MM.1S (cell line): ENCODE data around the gene AP1AR.

Source experiments
- CTCF ChIP-seq: fragments of 300-600 bp; sonication (generic); IDR thresholded peaks from 2 replicates; pipeline ENCODE4 v1.5.1; 2016; ENCODE audit warnings: antibody characterized with exemption, low read length, mixed read lengths
- EZH2 ChIP-seq: fragments of 300-600 bp; sonication (generic); optimal IDR thresholded peaks from 2 replicates; pipeline ENCODE3; 2017; ENCODE audit warnings: low read depth, mild to moderate bottlenecking, antibody characterized with exemption, low read length, mixed read lengths
- EZH2phosphoT487 ChIP-seq: fragments of 300-600 bp; sonication (generic); IDR thresholded peaks from 2 replicates; pipeline ENCODE4 v1.6.1; 2018; ENCODE audit warnings: antibody characterized with exemption, low read length

- no peak for TF ChIP-seq EZH2
- TF ChIP-seq CTCF: no peak
- no peak for TF ChIP-seq EZH2phosphoT487
Measured at GRCh38 chr4:112257098-112257497, 25.5 kb downstream of the AP1AR start.
